ENCODE results near the gene CCNG1. TPM values are rescaled to one million over a fixed set of nuclear protein-coding genes. Genes with fewer than 3 reads are reported as not detected.

CCNG1 gene
- total and polyA plus RNA-seq, 9 of the 15 experiments (the other 6 are each of a cell fraction or from before 2014, with no cell fraction given), result 121 to 293 (median 245) TPM

GRCh38 chr5:163434401-163434866 is 3.0 kb upstream of the CCNG1 start (continued):
- TF ChIP-seq E4F1 (CRISPR knock-in tag; IDR thresholded peaks at IDR 0.05; ENCODE audit: borderline replicate concordance) (no peak), DACH1 (IDR thresholded peaks at IDR 0.05; ENCODE audit: partially characterized antibody) (peak; percentile 61), EGR1 (conservative IDR thresholded peaks at IDR 0.05) (no peak), ZBTB49 (CRISPR knock-in tag; IDR thresholded peaks at IDR 0.05; ENCODE audit: borderline replicate concordance) (no peak), ESRRA (IDR thresholded peaks at IDR 0.05; ENCODE audit: borderline replicate concordance, low read depth) (no peak), PPARD (CRISPR knock-in tag; IDR thresholded peaks at IDR 0.05) (no peak), HNRNPL (IDR thresholded peaks at IDR 0.05; ENCODE audit: low read depth, low read length) (no peak), HOMEZ (CRISPR knock-in tag; IDR thresholded peaks at IDR 0.05) (no peak), ZNF175 (CRISPR knock-in tag; IDR thresholded peaks at IDR 0.05; ENCODE audit: low read depth) (no peak), ELF4 (CRISPR knock-in tag; IDR thresholded peaks at IDR 0.05) (0 out of 2 replicates have a peak, but pooled peaks have one; percentile 32), STAT6 (CRISPR knock-in tag; IDR thresholded peaks at IDR 0.05) (no peak), LARP7 (IDR thresholded peaks at IDR 0.05) (no peak), NCOR1 (IDR thresholded peaks at IDR 0.05) (0 out of 2 replicates have a peak, but pooled peaks have one; percentile 20), ZNF740 (CRISPR knock-in tag; IDR thresholded peaks at IDR 0.05) (no peak), ZNF740 (tag; IDR thresholded peaks at IDR 0.05) (no peak), ZNF449 (CRISPR knock-in tag; IDR thresholded peaks at IDR 0.05) (0 out of 2 replicates have a peak, but pooled peaks have one; percentile 25)
